IPS-15b (cell line): ENCODE data around the gene USP17L21.
"Not testable (repeated sequence)": the region's sequence is repeated elsewhere in the genome, so short reads cannot be mapped to it uniquely, and the experiment has no call there.

ENCODE experiments used
- H3K27me3 ChIP-seq: one replicate; pipeline ENCODE4 v1.6.1; 2013; ENCODE audit warnings: low read length; ENCODE audit not compliant: control insufficient read depth, insufficient read depth
- H3K36me3 ChIP-seq: one replicate; pipeline ENCODE4 v1.6.1; 2013; ENCODE audit warnings: low read length; ENCODE audit not compliant: control insufficient read depth, insufficient read depth
- H3K4me1 ChIP-seq: one replicate; pipeline ENCODE4 v1.6.1; 2013; ENCODE audit warnings: mild to moderate bottlenecking, low read length; ENCODE audit not compliant: control insufficient read depth, insufficient read depth
- H3K4me3 ChIP-seq: one replicate; pipeline ENCODE4 v1.5.1; 2013; ENCODE audit warnings: low read depth, low read length
- H3K9ac ChIP-seq: one replicate; pipeline ENCODE4 v1.6.1; 2013; ENCODE audit warnings: low read depth, mild to moderate bottlenecking, low read length
- H3K9me3 ChIP-seq: one replicate; pipeline ENCODE4 v1.6.1; 2013; ENCODE audit warnings: mild to moderate bottlenecking, low read length; ENCODE audit not compliant: control insufficient read depth, insufficient read depth

The USP17L21 gene

GRCh38 chr4:9267319-9267718, 4.6 kb downstream of the USP17L21 start, which contains the start of gene USP17L22:
Gene USP17L22 (plus strand): TSS chr4:9267619. CDS start chr4:9267619, 0 bp downstream.
- H3K27me3 ChIP-seq, H3K4me3 ChIP-seq, H3K36me3 ChIP-seq, H3K4me1 ChIP-seq, H3K9ac ChIP-seq, H3K9me3 ChIP-seq: not testable (repeated sequence)

GRCh38 chr4:9271719-9272118, 9.0 kb downstream of the USP17L21 start:
- H3K27me3 ChIP-seq, H3K36me3 ChIP-seq, H3K4me3 ChIP-seq, H3K9me3 ChIP-seq, H3K9ac ChIP-seq, H3K4me1 ChIP-seq: not testable (repeated sequence)
